Gastrocnemius medialis (tissue), 4 donors: Measurements from ENCODE around the gene ZFYVE27.

Experiments
- CTCF ChIP-seq, 5 experiments: fragments of 450-650 bp in 3 of 5; fragments of 200-600 bp in 2 of 5; sonication (generic) in 2 of 5; IDR thresholded peaks in 4 of 5; conservative IDR thresholded peaks in 1 of 5; 1 replicate in 4 of 5; 2 replicates in 1 of 5; pipeline ENCODE4 v1.5.1; 2016 to 2019; ENCODE audit warnings: antibody characterized with exemption in 5 of 5, mild to moderate bottlenecking in 3 of 5, moderate library complexity in 3 of 5
- POLR2A ChIP-seq, 2 donors: fragments of 450-650 bp; IDR thresholded peaks; one replicate each; pipeline ENCODE4 v1.6.1; 2017; ENCODE audit warnings: antibody characterized with exemption in 2 of 2, mild to moderate bottlenecking in 2 of 2, moderate library complexity in 2 of 2

DNA sequence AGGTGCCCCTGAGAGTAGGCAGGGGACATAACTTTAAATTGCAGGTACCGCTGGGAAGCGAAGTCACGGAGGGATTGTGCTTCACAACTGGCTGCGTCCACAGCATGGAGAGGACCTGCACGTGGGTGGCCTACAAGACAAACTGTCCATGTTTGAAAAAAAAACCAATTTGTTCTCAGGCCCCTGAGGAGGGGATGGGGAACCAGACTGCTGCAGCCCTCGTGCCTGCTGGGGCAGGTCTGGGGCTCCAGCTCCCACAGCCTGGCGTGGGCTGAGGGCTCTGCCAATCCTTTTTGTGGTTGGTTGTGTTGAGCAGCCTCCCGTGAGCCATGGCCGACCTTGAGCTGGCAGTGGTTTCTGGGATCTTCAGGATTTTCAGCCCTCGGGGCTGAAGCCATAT is 25.1 kb downstream of the ZFYVE27 start:
- TF ChIP-seq CTCF (IDR thresholded peaks at IDR 0.05 in 4 of 5, conservative IDR thresholded peaks at IDR 0.05 in 1 of 5) = no peak
- no peak for TF ChIP-seq POLR2A (IDR thresholded peaks at IDR 0.05)
